Activated CD4-positive, alpha-beta T cell treated with anti-CD3 and anti-CD28 coated beads, Interleukin-2, amount 10 ng/mL, durations not matched to agents 7 days and 5 days (primary cell): ENCODE measurements around the gene LIPM. TPM values are rescaled to one million over a fixed set of nuclear protein-coding genes. Genes with fewer than 3 reads are reported as not detected.

Experiments used
- CTCF ChIA-PET: fragments of 350-600 bp; sonication (Branson Sonifier 250); formaldehyde crosslinking; loops from one replicate; lab custom pipeline; 2021; ENCODE audit warnings: antibody characterized with exemption; lab: Charles Lee
- POLR2A ChIA-PET: fragments of 350-600 bp; sonication (Branson Sonifier 250); formaldehyde crosslinking; loops from one replicate; lab custom pipeline; 2021; ENCODE audit warnings: antibody characterized with exemption; lab: Charles Lee
- DNase-seq: peaks from one replicate; pipeline ENCODE4 v3.0.0-alpha.2; 2020
- H3K27ac Mint-ChIP-seq: one replicate; pipeline ENCODE4 v1.8.0; 2021; ENCODE audit warnings: mild to moderate bottlenecking, moderate library complexity, mixed read lengths
- H3K27me3 Mint-ChIP-seq: one replicate; pipeline ENCODE4 v1.8.0; 2021; ENCODE audit warnings: mixed read lengths
- H3K36me3 Mint-ChIP-seq: one replicate; pipeline ENCODE4 v1.8.0; 2021; ENCODE audit warnings: low read depth, mixed read lengths
- H3K4me1 Mint-ChIP-seq: one replicate; pipeline ENCODE4 v1.8.0; 2021; ENCODE audit warnings: mixed read lengths
- H3K4me3 Mint-ChIP-seq: one replicate; pipeline ENCODE4 v1.8.0; 2021; ENCODE audit warnings: mild to moderate bottlenecking, moderate library complexity, mixed read lengths
- H3K9me3 Mint-ChIP-seq: one replicate; pipeline ENCODE4 v1.8.0; 2021; ENCODE audit warnings: mixed read lengths
- total RNA-seq, 2 experiments: library from RNA; stranded (reverse); gene quantifications; one replicate each; pipeline ENCODE4 v1.2.3, GENCODE V29; 2021

Gene LIPM
- total RNA-seq = not detected

GRCh38 chr10:88802523-88803285, at the start of gene LIPM:
TSS of gene LIPM (plus strand) at chr10:88802730. CDS start at chr10:88802897, 167 bp downstream.
- Mint-ChIP-seq H3K27ac (no peak within 1 kb of the TSS), H3K27me3 (peaks cover 42% of the 10 kb centered on the region), H3K9me3 (no peaks in the 10 kb centered on the region), H3K36me3 (no peaks in the 10 kb centered on the region), H3K4me1 (no peaks in the 10 kb centered on the region), H3K4me3 (no peak within 1 kb of the TSS)
- ChIA-PET CTCF (no interaction called here), POLR2A (no interaction called here)
- no peak for DNase-seq

GRCh38 chr10:88754287-88754686, 48.2 kb upstream of the LIPM start:
- POLR2A ChIA-PET = no interaction called here
- Mint-ChIP-seq H3K36me3 (no peaks in the 10 kb centered on the region), H3K27ac (no peak overlapping the region), H3K9me3 (peaks cover 2% of the 10 kb centered on the region), H3K4me3 (no peak overlapping the region), H3K27me3 (peaks cover 17% of the 10 kb centered on the region), H3K4me1 (peaks cover 3% of the 10 kb centered on the region)
- DNase-seq = no peak
- CTCF ChIA-PET = no interaction called here

- no peak for DNase-seq
- Mint-ChIP-seq H3K4me3 (no peak overlapping the region), H3K4me1 (peaks cover 8% of the 10 kb centered on the region), H3K9me3 (peaks cover 2% of the 10 kb centered on the region), H3K27ac (no peak overlapping the region), H3K27me3 (peaks cover 15% of the 10 kb centered on the region), H3K36me3 (no peaks in the 10 kb centered on the region)
- ChIA-PET CTCF (no interaction called here), POLR2A (no interaction called here)
Observed at GRCh38 chr10:88755753-88756152, 46.8 kb upstream of the LIPM start.

- DNase-seq = no peak
- ChIA-PET CTCF (no interaction called here), POLR2A (no interaction called here)
- Mint-ChIP-seq H3K4me1 (peaks cover 8% of the 10 kb centered on the region), H3K9me3 (peaks cover 2% of the 10 kb centered on the region), H3K27ac (no peak overlapping the region), H3K27me3 (peaks cover 15% of the 10 kb centered on the region), H3K36me3 (no peaks in the 10 kb centered on the region), H3K4me3 (no peak overlapping the region)
Observed at GRCh38 chr10:88756660-88757059, 45.9 kb upstream of the LIPM start.

- H3K4me3 Mint-ChIP-seq = no peak within 1 kb of the TSS
- CTCF ChIA-PET = interaction anchor here (1.1 to 1.8 kb wide), 2 partner anchors 15 to 22 kb away, joined by 3 to 5 read pairs; no protein-coding TSS in a partner anchor
- DNase-seq = no peak
- H3K27ac Mint-ChIP-seq = no peak within 1 kb of the TSS
- H3K36me3 Mint-ChIP-seq = no peaks in the 10 kb centered on the region
- peaks cover 15% of the 10 kb centered on the region for H3K27me3 Mint-ChIP-seq
- POLR2A ChIA-PET = no interaction called here
- peaks cover 8% of the 10 kb centered on the region for H3K4me1 Mint-ChIP-seq
- H3K9me3 Mint-ChIP-seq = peaks cover 2% of the 10 kb centered on the region
Observed at GRCh38 chr10:88759366-88760101, 43.0 kb upstream of the LIPM start, which contains the start of gene LIPN. TSS of gene LIPN (plus strand) at chr10:88760020. CDS start at chr10:88761406, 1,386 bp downstream.

- Mint-ChIP-seq H3K27me3 (peaks cover 17% of the 10 kb centered on the region), H3K36me3 (no peaks in the 10 kb centered on the region), H3K9me3 (peaks cover 2% of the 10 kb centered on the region), H3K4me3 (no peak overlapping the region), H3K27ac (no peak overlapping the region), H3K4me1 (peaks cover 5% of the 10 kb centered on the region)
- ChIA-PET POLR2A (no interaction called here), CTCF (no interaction called here)
- no peak for DNase-seq
Observed at GRCh38 chr10:88762906-88763305, 39.6 kb upstream of the LIPM start.

GRCh38 chr10:88763441-88763840, 39.1 kb upstream of the LIPM start:
- H3K9me3 Mint-ChIP-seq = peaks cover 2% of the 10 kb centered on the region
- H3K27me3 Mint-ChIP-seq = peaks cover 18% of the 10 kb centered on the region
- ChIA-PET CTCF (no interaction called here), POLR2A (no interaction called here)
- H3K4me1 Mint-ChIP-seq = peaks cover 5% of the 10 kb centered on the region
- H3K36me3 Mint-ChIP-seq = no peaks in the 10 kb centered on the region
- no peak overlapping the region for H3K4me3 Mint-ChIP-seq
- no peak for DNase-seq
- no peak overlapping the region for H3K27ac Mint-ChIP-seq

- no peaks in the 10 kb centered on the region for H3K9me3 Mint-ChIP-seq
- POLR2A ChIA-PET = no interaction called here
- no peak for DNase-seq
- H3K27ac Mint-ChIP-seq = no peak overlapping the region
- peaks cover 20% of the 10 kb centered on the region for H3K27me3 Mint-ChIP-seq
- peaks cover 5% of the 10 kb centered on the region for H3K4me1 Mint-ChIP-seq
- H3K4me3 Mint-ChIP-seq = no peak overlapping the region
- no peaks in the 10 kb centered on the region for H3K36me3 Mint-ChIP-seq
- CTCF ChIA-PET = no interaction called here
Observed at GRCh38 chr10:88764110-88764509, 38.4 kb upstream of the LIPM start.

GRCh38 chr10:88765816-88766215, 36.7 kb upstream of the LIPM start:
- H3K27ac Mint-ChIP-seq = no peak overlapping the region
- POLR2A ChIA-PET = no interaction called here
- no peak for DNase-seq
- H3K4me1 Mint-ChIP-seq = no peaks in the 10 kb centered on the region
- peaks cover 19% of the 10 kb centered on the region for H3K27me3 Mint-ChIP-seq
- H3K9me3 Mint-ChIP-seq = no peaks in the 10 kb centered on the region
- CTCF ChIA-PET = no interaction called here
- H3K36me3 Mint-ChIP-seq = no peaks in the 10 kb centered on the region
- no peak overlapping the region for H3K4me3 Mint-ChIP-seq

- Mint-ChIP-seq H3K4me1 (no peaks in the 10 kb centered on the region), H3K9me3 (peaks cover 4% of the 10 kb centered on the region), H3K27ac (no peak overlapping the region), H3K4me3 (no peak overlapping the region), H3K27me3 (peaks cover 30% of the 10 kb centered on the region), H3K36me3 (no peaks in the 10 kb centered on the region)
- ChIA-PET POLR2A (no interaction called here), CTCF (no interaction called here)
- no peak for DNase-seq
Observed at GRCh38 chr10:88769384-88769783, 33.1 kb upstream of the LIPM start.

- ChIA-PET CTCF (interaction anchor here (0.7 to 1.9 kb wide), 2 partner anchors 21 to 753 kb away, joined by 4 to 5 read pairs; partner anchors contain the start of gene LIPN), POLR2A (no interaction called here)
- H3K4me1 Mint-ChIP-seq = no peaks in the 10 kb centered on the region
- H3K4me3 Mint-ChIP-seq = no peak overlapping the region
- no peak for DNase-seq
- no peaks in the 10 kb centered on the region for H3K9me3 Mint-ChIP-seq
- H3K27ac Mint-ChIP-seq = no peak overlapping the region
- H3K36me3 Mint-ChIP-seq = no peaks in the 10 kb centered on the region
- peaks cover 26% of the 10 kb centered on the region for H3K27me3 Mint-ChIP-seq
Observed at GRCh38 chr10:88781206-88781605, 21.3 kb upstream of the LIPM start.

GRCh38 chr10:88782222-88782621, 20.3 kb upstream of the LIPM start:
- no peaks in the 10 kb centered on the region for H3K36me3 Mint-ChIP-seq
- CTCF ChIA-PET = interaction anchor here (1.9 kb wide), 1 partner anchor 22 kb away, joined by 5 read pairs; the partner anchor contains the start of gene LIPN

GRCh38 chr10:88783724-88784123, 18.8 kb upstream of the LIPM start:
- ChIA-PET POLR2A (no interaction called here), CTCF (interaction anchor here (0.7 kb wide), 1 partner anchor 17 kb away, joined by 3 read pairs; no protein-coding TSS in a partner anchor)
- no peaks in the 10 kb centered on the region for H3K4me1 Mint-ChIP-seq
- no peak overlapping the region for H3K27ac Mint-ChIP-seq
- no peak for DNase-seq
- no peaks in the 10 kb centered on the region for H3K36me3 Mint-ChIP-seq
- no peak overlapping the region for H3K4me3 Mint-ChIP-seq
- no peaks in the 10 kb centered on the region for H3K9me3 Mint-ChIP-seq
- peaks cover 25% of the 10 kb centered on the region for H3K27me3 Mint-ChIP-seq

More at GRCh38 chr10:88782222-88782621, 20.3 kb upstream of the LIPM start:
- no peak overlapping the region for H3K27ac Mint-ChIP-seq
- peaks cover 26% of the 10 kb centered on the region for H3K27me3 Mint-ChIP-seq
- POLR2A ChIA-PET = no interaction called here
- no peaks in the 10 kb centered on the region for H3K9me3 Mint-ChIP-seq
- H3K4me1 Mint-ChIP-seq = no peaks in the 10 kb centered on the region
- DNase-seq = no peak
- H3K4me3 Mint-ChIP-seq = no peak overlapping the region
